ENCODE data around the gene TMEM232. TPM values are rescaled to one million over a fixed set of nuclear protein-coding genes. Genes with fewer than 3 reads are reported as not detected.
"Not testable (repeated sequence)": the region's sequence is repeated elsewhere in the genome, so short reads cannot be mapped to it uniquely, and the experiment has no call there.

TMEM232 gene
- total RNA-seq, 2 donors from 2014 or later = 0.25 to 0.93 TPM

GRCh38 chr5:110588286-110588980 lies 138.0 kb downstream of the TMEM232 start:
- no peak overlapping the region for H3K27ac Mint-ChIP-seq
- no peaks in the 10 kb centered on the region for H3K9me3 Mint-ChIP-seq
- ATAC-seq (no peak), DNase-seq (ENCODE audit: low spot score in 2 of 2) (no peak)
- H3K36me3 Mint-ChIP-seq = no peaks in the 10 kb centered on the region

- DNase-seq (ENCODE audit: low spot score in 2 of 2) = no peak
- H3K9me3 Mint-ChIP-seq = no peaks in the 10 kb centered on the region
- H3K27ac Mint-ChIP-seq = no peak overlapping the region
- no peak for ATAC-seq
- no peaks in the 10 kb centered on the region for H3K36me3 Mint-ChIP-seq
Observed at GRCh38 chr5:110580625-110581024, 145.8 kb downstream of the TMEM232 start.

GRCh38 chr5:110572729-110573128 lies 153.7 kb downstream of the TMEM232 start:
- no peak overlapping the region for H3K27ac Mint-ChIP-seq
- H3K9me3 Mint-ChIP-seq = no peaks in the 10 kb centered on the region
- no peak for ATAC-seq
- no peaks in the 10 kb centered on the region for H3K36me3 Mint-ChIP-seq
- no peak for DNase-seq (ENCODE audit: low spot score in 2 of 2)

- no peaks in the 10 kb centered on the region for H3K36me3 Mint-ChIP-seq
- no peak for ATAC-seq
- H3K27ac Mint-ChIP-seq = no peak overlapping the region
- peaks cover 0 to 6% of the 10 kb centered on the region in 2 donors for H3K9me3 Mint-ChIP-seq
- no peak for DNase-seq (ENCODE audit: low spot score in 2 of 2)
Observed at GRCh38 chr5:110562191-110562590, 164.3 kb downstream of the TMEM232 start.

GRCh38 chr5:110561510-110561909 lies 165.0 kb downstream of the TMEM232 start:
- ATAC-seq = no peak
- DNase-seq (ENCODE audit: low spot score in 2 of 2) = no peak
- Mint-ChIP-seq H3K9me3 (peaks cover 0 to 6% of the 10 kb centered on the region in 2 donors), H3K36me3 (no peaks in the 10 kb centered on the region), H3K27ac (no peak overlapping the region)

- H3K27ac Mint-ChIP-seq = no peak overlapping the region
- no peak for DNase-seq (ENCODE audit: low spot score in 2 of 2)
- no peak for ATAC-seq
- H3K36me3 Mint-ChIP-seq = no peaks in the 10 kb centered on the region
- no peaks in the 10 kb centered on the region for H3K9me3 Mint-ChIP-seq
Observed at GRCh38 chr5:110549301-110549700, 177.2 kb downstream of the TMEM232 start.

GRCh38 chr5:110548171-110548570 lies 178.3 kb downstream of the TMEM232 start:
- H3K36me3 Mint-ChIP-seq = no peaks in the 10 kb centered on the region
- no peak overlapping the region for H3K27ac Mint-ChIP-seq
- H3K9me3 Mint-ChIP-seq = no peaks in the 10 kb centered on the region
- ATAC-seq (no peak), DNase-seq (ENCODE audit: low spot score in 2 of 2) (no peak)

- no peak overlapping the region for H3K27ac Mint-ChIP-seq
- no peaks in the 10 kb centered on the region for H3K36me3 Mint-ChIP-seq
- DNase-seq (ENCODE audit: low spot score in 2 of 2) = no peak
Observed at GRCh38 chr5:110547495-110547894, 179.0 kb downstream of the TMEM232 start.

GRCh38 chr5:110545716-110546115 lies 180.8 kb downstream of the TMEM232 start:
- no peak overlapping the region for H3K27ac Mint-ChIP-seq

More at GRCh38 chr5:110547495-110547894, 179.0 kb downstream of the TMEM232 start:
- no peak for ATAC-seq
- no peaks in the 10 kb centered on the region for H3K9me3 Mint-ChIP-seq

GRCh38 chr5:110544603-110545002 lies 181.9 kb downstream of the TMEM232 start:
- no peak overlapping the region for H3K27ac Mint-ChIP-seq
- DNase-seq (ENCODE audit: low spot score in 2 of 2) = no peak
- no peaks in the 10 kb centered on the region for H3K36me3 Mint-ChIP-seq
- no peak for ATAC-seq
- no peaks in the 10 kb centered on the region for H3K9me3 Mint-ChIP-seq

More at GRCh38 chr5:110545716-110546115, 180.8 kb downstream of the TMEM232 start:
- Mint-ChIP-seq H3K36me3 (no peaks in the 10 kb centered on the region), H3K9me3 (no peaks in the 10 kb centered on the region)
- DNase-seq (ENCODE audit: low spot score in 2 of 2) (no peak), ATAC-seq (no peak)

GRCh38 chr5:110542949-110543348 lies 183.5 kb downstream of the TMEM232 start:
- Mint-ChIP-seq H3K9me3 (no peaks in the 10 kb centered on the region), H3K27ac (no peak overlapping the region), H3K36me3 (no peaks in the 10 kb centered on the region)
- no peak for ATAC-seq
- no peak for DNase-seq (ENCODE audit: low spot score in 2 of 2)

GRCh38 chr5:110536120-110537115 lies 190.1 kb downstream of the TMEM232 start:
- Mint-ChIP-seq H3K36me3 (no peaks in the 10 kb centered on the region), H3K27ac (no peak overlapping the region), H3K9me3 (no peaks in the 10 kb centered on the region)
- DNase-seq (ENCODE audit: low spot score in 2 of 2) = no peak
- no peak for ATAC-seq

GRCh38 chr5:110535146-110535545 lies 191.3 kb downstream of the TMEM232 start:
- not testable (repeated sequence) for H3K9me3 Mint-ChIP-seq; ATAC-seq; H3K36me3 Mint-ChIP-seq; H3K27ac Mint-ChIP-seq; DNase-seq (ENCODE audit: low spot score in 2 of 2)

- Mint-ChIP-seq H3K36me3 (no peaks in the 10 kb centered on the region), H3K9me3 (no peaks in the 10 kb centered on the region), H3K27ac (no peak overlapping the region)
- ATAC-seq = no peak
- DNase-seq (ENCODE audit: low spot score in 2 of 2) = no peak
Observed at GRCh38 chr5:110525762-110526161, 200.7 kb downstream of the TMEM232 start.

- Mint-ChIP-seq H3K27ac (no peak overlapping the region), H3K36me3 (no peaks in the 10 kb centered on the region), H3K9me3 (peaks cover 0 to 3% of the 10 kb centered on the region in 2 donors)
- ATAC-seq (no peak), DNase-seq (ENCODE audit: low spot score in 2 of 2) (no peak)
Observed at GRCh38 chr5:110517396-110517795, 209.1 kb downstream of the TMEM232 start.

GRCh38 chr5:110514030-110514429 lies 212.4 kb downstream of the TMEM232 start:
- Mint-ChIP-seq H3K27ac (no peak overlapping the region), H3K9me3 (peaks cover 0 to 3% of the 10 kb centered on the region in 2 donors)
- no peak for ATAC-seq

GRCh38 chr5:110512266-110512665 lies 214.2 kb downstream of the TMEM232 start:
- H3K36me3 Mint-ChIP-seq = no peaks in the 10 kb centered on the region
- no peak overlapping the region for H3K27ac Mint-ChIP-seq
- DNase-seq (ENCODE audit: low spot score in 2 of 2) (no peak), ATAC-seq (no peak)
- peaks cover 0 to 3% of the 10 kb centered on the region in 2 donors for H3K9me3 Mint-ChIP-seq

More at GRCh38 chr5:110514030-110514429, 212.4 kb downstream of the TMEM232 start:
- no peak for DNase-seq (ENCODE audit: low spot score in 2 of 2)
- H3K36me3 Mint-ChIP-seq = no peaks in the 10 kb centered on the region

Measured in activated naive CD4-positive, alpha-beta T cell treated with anti-CD3 and anti-CD28 coated beads, Interleukin-2, amount 50 U/mL, for 72 hours (primary cell).